SH-SY5Y (cell line): Measurements from ENCODE around the gene KLHDC4.

Source experiments
- GATA2 ChIP-seq: IDR thresholded peaks from 2 replicates; pipeline ENCODE4 v1.6.1; 2011; ENCODE audit warnings: mild to moderate bottlenecking, low read depth, low read length
- GATA3 ChIP-seq: IDR thresholded peaks from 2 replicates; pipeline ENCODE4 v1.6.1; 2011; ENCODE audit warnings: low read depth, mild to moderate bottlenecking, low read length, moderate library complexity

DNA sequence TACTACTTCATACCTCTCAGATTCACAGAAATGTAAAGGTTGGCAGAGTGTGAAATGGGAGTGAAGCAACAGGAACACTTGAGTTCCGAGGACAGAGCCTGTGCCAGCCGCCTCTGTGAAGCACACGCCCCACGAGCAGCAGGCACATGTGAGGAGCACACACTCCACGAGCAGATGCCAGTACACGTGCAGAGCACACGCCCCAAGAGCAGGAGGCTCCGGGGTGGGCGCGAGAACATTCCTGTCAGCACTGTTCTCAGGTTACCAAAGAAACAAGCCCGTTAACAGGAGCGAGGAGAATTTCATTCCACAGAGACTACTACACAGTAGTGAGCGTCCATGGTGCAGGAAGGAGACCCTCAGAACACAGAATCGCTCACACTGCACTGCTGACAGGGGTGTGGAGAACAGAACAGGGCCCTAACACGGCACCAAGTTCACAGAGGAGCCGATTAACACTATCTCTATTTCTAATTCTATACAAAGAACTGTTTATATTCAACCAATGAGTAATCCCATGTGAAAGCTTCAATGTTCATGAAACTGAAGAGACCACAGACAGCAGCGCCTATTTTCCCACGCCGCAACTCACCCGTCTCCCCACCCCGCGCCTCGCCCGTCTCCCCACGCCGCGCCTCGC, 40.1 kb downstream of the KLHDC4 start:
- TF ChIP-seq GATA2 = no peak
- no peak for TF ChIP-seq GATA3
